ENCODE results near the gene STEAP1. TPM values are rescaled to one million over a fixed set of nuclear protein-coding genes. Genes with fewer than 3 reads are reported as not detected.

STEAP1 gene
- polyA plus RNA-seq, 3 donors: not detected

- no peaks in the 10 kb centered on the region for H3K36me3 ChIP-seq (replicated peaks in 1 of 2; ENCODE audit: control insufficient read depth in 1 of 2, insufficient read depth in 2 of 2, low read length in 2 of 2)
- Mint-ChIP-seq H3K36me3 (no peaks in the 10 kb centered on the region), H3K9me3 (peaks cover 0 to 8% (median 0%) of the 10 kb centered on the region in 7 donors), H3K27me3 (ENCODE audit: low read depth in 3 of 3) (peaks cover 9 to 27% (median 22%) of the 10 kb centered on the region in 3 donors), H3K4me3 (peak overlapping the region in 1 of 2 donors; percentile 81), H3K27ac (no peak overlapping the region), H3K4me1 (peaks cover 11% of the 10 kb centered on the region)
- peaks cover 0 to 4% of the 10 kb centered on the region in 2 donors for H3K9me3 ChIP-seq (replicated peaks in 1 of 2; ENCODE audit: control insufficient read depth in 1 of 2, insufficient read depth in 1 of 2, low read length in 2 of 2)
- 76% methylated on average over 2 of the region's 6 CpGs for WGBS (ENCODE audit: insufficient coverage)
- no peak overlapping the region for H3K27ac ChIP-seq (ENCODE audit: low read depth in 1 of 2, low read length in 2 of 2)
- intact Hi-C loops (cut with micrococcal nuclease): no loop called here
- H3K4me3 ChIP-seq (replicated peaks in 1 of 3; ENCODE audit: low read depth in 2 of 3, low read length in 3 of 3): peak overlapping the region in 1 of 3 experiments; percentile 61
- H2AFZ ChIP-seq (ENCODE audit: insufficient read depth, low read depth, low read length, poor library complexity, severe bottlenecking): no peak overlapping the region
- H3K4me2 ChIP-seq (replicated peaks; ENCODE audit: extremely low read depth, low read length, poor library complexity, severe bottlenecking): peak overlapping the region; percentile 74
- peaks cover 6 to 14% of the 10 kb centered on the region in 2 donors for H3K4me1 ChIP-seq (ENCODE audit: control insufficient read depth in 1 of 2, insufficient read depth in 2 of 2, low read length in 2 of 2)
- no peak for DNase-seq
- H3K27me3 ChIP-seq (ENCODE audit: control insufficient read depth in 2 of 2, insufficient read depth in 2 of 2, low read length in 2 of 2): peaks cover 41 to 53% of the 10 kb centered on the region in 2 donors
- H3K79me2 ChIP-seq (ENCODE audit: insufficient read depth, low read length): no peaks in the 10 kb centered on the region
- no peak overlapping the region for H3K9ac ChIP-seq (ENCODE audit: insufficient read depth, low read length, poor library complexity, severe bottlenecking)
- TF ChIP-seq CTCF (IDR thresholded peaks at IDR 0.05): no peak
- no peaks in the 10 kb centered on the region for H4K20me1 ChIP-seq (ENCODE audit: insufficient read depth, low read length)
Observed at GRCh38 chr7:90212149-90212495, 57.9 kb downstream of the STEAP1 start.

- Histone ChIP-seq H3K36me3 (replicated peaks in 1 of 2; ENCODE audit: control insufficient read depth in 1 of 2, insufficient read depth in 2 of 2, low read length in 2 of 2) (no peaks in the 10 kb centered on the region), H3K27me3 (ENCODE audit: control insufficient read depth in 2 of 2, insufficient read depth in 2 of 2, low read length in 2 of 2) (peaks cover 41 to 53% of the 10 kb centered on the region in 2 donors), H4K20me1 (ENCODE audit: insufficient read depth, low read length) (no peaks in the 10 kb centered on the region), H2AFZ (ENCODE audit: insufficient read depth, low read depth, low read length, poor library complexity, severe bottlenecking) (no peak overlapping the region), H3K79me2 (ENCODE audit: insufficient read depth, low read length) (no peaks in the 10 kb centered on the region), H3K4me1 (ENCODE audit: control insufficient read depth in 1 of 2, insufficient read depth in 2 of 2, low read length in 2 of 2) (peaks cover 6 to 14% of the 10 kb centered on the region in 2 donors), H3K27ac (ENCODE audit: low read depth in 1 of 2, low read length in 2 of 2) (no peak overlapping the region), H3K9ac (ENCODE audit: insufficient read depth, low read length, poor library complexity, severe bottlenecking) (no peak overlapping the region), H3K4me3 (replicated peaks in 1 of 3; ENCODE audit: low read depth in 2 of 3, low read length in 3 of 3) (no peak overlapping the region), H3K4me2 (replicated peaks; ENCODE audit: extremely low read depth, low read length, poor library complexity, severe bottlenecking) (no peak overlapping the region), H3K9me3 (replicated peaks in 1 of 2; ENCODE audit: control insufficient read depth in 1 of 2, insufficient read depth in 1 of 2, low read length in 2 of 2) (peaks cover 0 to 4% of the 10 kb centered on the region in 2 donors)
- no peaks in the 10 kb centered on the region for H3K36me3 Mint-ChIP-seq
- H3K4me3 Mint-ChIP-seq: no peak overlapping the region
- H3K27me3 Mint-ChIP-seq (ENCODE audit: low read depth in 3 of 3): peaks cover 11 to 29% (median 20%) of the 10 kb centered on the region in 3 donors
- peaks cover 11% of the 10 kb centered on the region for H3K4me1 Mint-ChIP-seq
- no peak for TF ChIP-seq CTCF (IDR thresholded peaks at IDR 0.05)
- H3K9me3 Mint-ChIP-seq: peaks cover 0 to 8% (median 0%) of the 10 kb centered on the region in 7 donors
- no CpG with 5 or more reads among the region's 2 CpGs for WGBS (ENCODE audit: insufficient coverage)
- H3K27ac Mint-ChIP-seq: no peak overlapping the region
- intact Hi-C loops (cut with micrococcal nuclease): no loop called here
- DNase-seq: no peak
Observed at GRCh38 chr7:90213521-90213920, 59.3 kb downstream of the STEAP1 start.

Other genes with a start within 250 kb of the STEAP1 start
- gene STEAP2, start 57.3 kb downstream of the STEAP1 start, polyA plus RNA-seq: not detected
- gene CFAP69, start 90.7 kb downstream of the STEAP1 start, polyA plus RNA-seq: not detected
- not detected for gene FAM237B, start 166.8 kb downstream of the STEAP1 start, polyA plus RNA-seq
- 10 to 100 TPM in 2 of 3 donors, 1 to 10 TPM in 1; 7.0 to 12.2 (median 10.4) TPM for gene GTPBP10, start 192.2 kb downstream of the STEAP1 start, polyA plus RNA-seq
- under 1 TPM; 0.32 to 0.99 (median 0.60) TPM for gene CLDN12, start 249.0 kb downstream of the STEAP1 start, polyA plus RNA-seq

Measured in CD14-positive monocyte (primary cell).